Coronary artery (tissue), 2 donors: ENCODE data around the gene SEMA5A.

Source experiments
- DNase-seq: peaks from one replicate; pipeline ENCODE4 v3.0.0-alpha.2; 2017; ENCODE audit warnings: low spot score
- H3K27ac ChIP-seq, 2 donors: fragments of 200-600 bp; sonication (generic); one replicate each; pipeline ENCODE4 v1.5.1; 2016 to 2019
- H3K4me3 ChIP-seq: fragments of 200-600 bp; sonication (generic); 2 replicates; pipeline ENCODE4 v1.5.1; 2016; ENCODE audit warnings: mild to moderate bottlenecking, moderate library complexity
- TF ChIP-seq, protein P1 (sequence below): fragments of 200-600 bp; sonication (generic); IDR thresholded peaks from one replicate; pipeline ENCODE4 v1.5.1; 2019; ENCODE audit warnings: antibody characterized with exemption

The SEMA5A gene

DNA sequence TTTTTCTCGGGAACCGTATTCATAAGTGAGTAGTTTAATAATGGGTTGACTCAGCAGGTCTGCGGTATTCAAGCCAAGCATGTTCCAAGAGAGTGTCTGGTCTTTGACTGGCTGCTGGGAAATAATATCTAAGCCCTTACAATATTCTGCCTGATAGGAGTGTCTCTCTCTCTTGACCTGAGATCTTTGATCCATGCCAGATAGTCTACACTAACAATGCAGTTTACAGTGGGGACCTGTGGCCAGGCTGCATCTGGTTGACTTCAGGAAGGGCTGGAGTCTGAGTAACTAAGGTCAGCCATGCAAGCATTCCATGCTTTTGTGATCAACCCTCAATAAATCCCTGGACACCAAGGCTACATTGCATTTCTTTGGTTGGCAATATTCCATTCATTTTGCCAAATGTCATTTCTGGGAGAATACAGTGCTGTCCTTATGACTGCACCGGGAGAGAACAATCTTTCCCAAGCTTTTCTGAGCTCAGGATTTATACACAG, 195.5 kb downstream of the SEMA5A start:
- TF ChIP-seq, protein P1, sequence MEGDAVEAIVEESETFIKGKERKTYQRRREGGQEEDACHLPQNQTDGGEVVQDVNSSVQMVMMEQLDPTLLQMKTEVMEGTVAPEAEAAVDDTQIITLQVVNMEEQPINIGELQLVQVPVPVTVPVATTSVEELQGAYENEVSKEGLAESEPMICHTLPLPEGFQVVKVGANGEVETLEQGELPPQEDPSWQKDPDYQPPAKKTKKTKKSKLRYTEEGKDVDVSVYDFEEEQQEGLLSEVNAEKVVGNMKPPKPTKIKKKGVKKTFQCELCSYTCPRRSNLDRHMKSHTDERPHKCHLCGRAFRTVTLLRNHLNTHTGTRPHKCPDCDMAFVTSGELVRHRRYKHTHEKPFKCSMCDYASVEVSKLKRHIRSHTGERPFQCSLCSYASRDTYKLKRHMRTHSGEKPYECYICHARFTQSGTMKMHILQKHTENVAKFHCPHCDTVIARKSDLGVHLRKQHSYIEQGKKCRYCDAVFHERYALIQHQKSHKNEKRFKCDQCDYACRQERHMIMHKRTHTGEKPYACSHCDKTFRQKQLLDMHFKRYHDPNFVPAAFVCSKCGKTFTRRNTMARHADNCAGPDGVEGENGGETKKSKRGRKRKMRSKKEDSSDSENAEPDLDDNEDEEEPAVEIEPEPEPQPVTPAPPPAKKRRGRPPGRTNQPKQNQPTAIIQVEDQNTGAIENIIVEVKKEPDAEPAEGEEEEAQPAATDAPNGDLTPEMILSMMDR, result no peak

DNA sequence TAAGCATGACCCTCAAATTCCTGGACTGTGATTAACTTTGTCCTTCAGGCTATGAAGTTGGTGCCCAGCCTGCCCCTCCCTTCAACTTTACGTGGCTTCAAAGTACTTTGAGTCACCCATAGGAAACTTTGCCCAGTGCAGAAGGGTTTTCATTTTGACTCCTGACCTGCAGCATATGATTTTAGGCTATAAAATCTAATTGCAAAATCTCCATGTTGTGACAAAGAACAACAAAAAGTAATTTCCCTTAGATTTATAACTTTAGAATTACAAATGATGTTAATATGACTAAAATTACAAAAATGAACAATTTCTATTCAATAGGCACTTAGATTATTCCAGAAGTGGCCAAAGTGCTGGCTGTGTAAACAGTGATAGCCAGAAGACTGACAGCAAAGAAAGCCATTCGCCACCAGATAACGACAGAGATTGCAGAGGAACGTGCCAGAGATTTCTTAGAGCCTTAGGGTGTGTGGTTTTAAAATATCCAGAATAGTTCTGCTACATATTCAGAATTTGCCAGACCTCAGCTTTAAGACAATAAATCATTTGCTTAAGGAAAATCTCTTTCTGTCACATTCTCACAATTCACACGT, 197.4 kb downstream of the SEMA5A start:
- DNase-seq, result no peak
- no peak overlapping the region for H3K4me3 ChIP-seq
- H3K27ac ChIP-seq, result no peak overlapping the region
- TF ChIP-seq, protein P1, result no peak

More for the DNA sequence above, 195.5 kb downstream of the SEMA5A start:
- Histone ChIP-seq H3K4me3 (no peak overlapping the region), H3K27ac (peak overlapping the region in 1 of 2 donors; percentile 35)
- DNase-seq, result no peak

DNA sequence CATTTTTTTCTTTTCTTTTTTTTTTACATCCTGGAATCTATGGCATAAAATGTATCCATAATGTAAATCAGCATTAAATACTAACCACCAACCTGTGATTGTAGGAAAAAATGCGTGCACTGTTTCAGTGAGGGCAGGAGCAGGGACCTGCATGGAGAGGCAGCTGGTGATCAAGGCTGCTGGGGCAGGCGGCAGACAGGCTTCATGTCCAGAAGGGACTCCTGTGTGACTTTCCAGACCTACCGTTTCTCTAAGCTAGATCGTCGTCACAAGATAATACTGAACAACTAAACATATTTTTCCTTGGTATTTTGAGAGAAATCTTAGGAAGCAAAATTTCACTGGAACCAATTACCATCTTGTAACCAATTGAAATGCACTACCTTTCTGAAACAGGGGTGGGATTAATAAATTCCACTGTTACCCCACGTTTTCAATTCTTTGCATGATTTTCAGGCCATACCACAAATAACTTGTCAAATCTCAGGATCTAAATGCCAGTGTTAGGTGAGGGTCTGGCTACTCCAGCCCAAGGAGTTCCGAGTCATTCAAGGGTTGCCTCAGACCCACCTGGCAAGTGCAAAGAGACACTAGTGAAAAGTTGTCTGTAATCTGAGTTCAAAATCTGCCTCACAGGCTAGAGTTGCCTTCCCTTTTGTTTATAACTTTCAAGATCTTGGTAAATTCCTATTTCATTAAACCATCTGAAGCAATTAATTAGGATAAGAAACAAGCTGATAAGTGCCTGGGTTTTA, 198.2 kb downstream of the SEMA5A start:
- Histone ChIP-seq H3K4me3 (no peak overlapping the region), H3K27ac (peak overlapping the region in 1 of 2 donors; percentile 17)
- TF ChIP-seq, protein P1, result no peak
- DNase-seq, result no peak

DNA sequence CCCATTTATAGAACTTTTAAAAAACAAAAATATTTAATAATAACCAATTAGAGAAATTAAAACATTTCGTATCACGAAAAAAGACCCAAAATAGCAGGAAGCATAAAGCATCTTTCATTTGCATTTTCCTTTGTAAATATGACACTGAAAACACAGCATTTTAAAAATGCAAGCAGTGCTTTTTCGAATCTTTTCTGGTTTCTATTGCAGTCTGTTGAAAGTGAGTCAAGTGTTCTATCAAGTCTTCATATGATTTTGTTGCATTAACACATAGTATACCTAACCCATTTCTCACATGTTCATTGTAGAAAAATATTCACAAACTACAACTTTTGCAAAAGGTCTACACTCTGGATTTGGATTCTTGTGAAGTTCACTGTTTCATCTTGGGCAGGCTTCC, 198.8 kb downstream of the SEMA5A start:
- no peak for DNase-seq
- TF ChIP-seq, protein P1, result no peak
- no peak overlapping the region for H3K27ac ChIP-seq

DNA sequence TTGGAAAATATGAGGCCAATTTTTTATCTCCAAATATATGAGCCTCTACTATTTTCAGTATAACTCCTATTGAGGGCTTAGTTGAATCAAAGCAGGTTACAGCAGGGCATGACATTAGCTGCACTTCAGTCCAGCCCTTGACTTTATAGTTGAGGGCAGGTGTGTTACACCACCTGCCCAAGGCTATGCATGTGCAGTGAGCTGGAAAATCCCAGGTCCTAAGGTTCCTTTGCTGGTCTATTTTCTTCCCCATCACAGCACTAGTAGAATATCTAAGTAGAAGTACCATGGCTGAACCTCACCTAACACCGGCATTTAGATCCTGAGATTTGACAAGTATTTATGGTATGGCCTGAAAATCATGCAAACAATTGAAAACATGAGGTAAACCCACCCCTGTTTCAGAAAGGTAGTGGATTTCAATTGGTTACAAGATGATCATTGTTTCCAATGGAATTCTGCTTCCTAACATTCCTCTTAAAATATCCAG, 201.1 kb downstream of the SEMA5A start:
- no peak overlapping the region for H3K4me3 ChIP-seq
- DNase-seq, result no peak
- no peak overlapping the region for H3K27ac ChIP-seq
- TF ChIP-seq, protein P1, result no peak

More for the DNA sequence above, 198.8 kb downstream of the SEMA5A start:
- H3K4me3 ChIP-seq, result no peak overlapping the region

DNA sequence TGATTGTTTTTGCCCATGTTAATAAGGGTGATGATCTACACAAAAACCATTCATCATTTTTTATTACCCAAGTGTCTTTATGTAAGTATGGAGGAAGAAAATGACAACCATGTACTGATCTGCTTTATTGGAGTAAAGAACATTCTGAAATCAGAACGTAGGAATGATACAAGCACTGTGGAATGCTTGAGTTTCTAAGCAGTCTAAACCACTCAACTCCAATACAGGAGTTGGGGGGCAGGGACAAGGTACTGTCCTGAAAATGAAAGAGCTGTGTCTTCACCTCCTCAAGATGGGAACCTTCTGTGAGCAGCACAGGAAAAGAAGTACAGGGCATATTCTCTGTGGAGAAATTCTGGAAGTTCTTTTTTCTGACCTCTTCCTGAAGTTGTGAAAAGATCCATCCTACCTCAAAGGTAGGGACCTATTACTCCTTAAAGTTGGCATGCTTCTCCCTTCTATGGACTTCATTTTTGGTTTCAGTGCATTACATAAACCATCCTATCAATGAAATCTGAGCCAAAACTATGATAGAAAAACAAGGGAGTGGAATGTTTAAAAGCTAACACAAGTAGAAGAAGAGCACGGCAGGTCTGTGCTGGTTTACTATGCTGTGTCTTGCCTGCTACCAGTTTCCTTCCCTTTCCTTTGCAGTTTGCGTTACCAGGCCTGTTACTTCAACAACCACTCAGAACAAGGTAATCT, 202.6 kb downstream of the SEMA5A start:
- no peak overlapping the region for H3K4me3 ChIP-seq
- TF ChIP-seq, protein P1, result no peak
- DNase-seq, result no peak
- no peak overlapping the region for H3K27ac ChIP-seq
